Tibial nerve (tissue), 4 donors: ENCODE data around the gene GATC.

Experiments used
- EP300 ChIP-seq, 2 donors: sonication (generic); formaldehyde crosslinking; IDR thresholded peaks; one replicate each; pipeline ENCODE4 v1.6.1; 2017; ENCODE audit warnings: antibody characterized with exemption in 2 of 2, mild to moderate bottlenecking in 1 of 2
- POLR2A ChIP-seq, 2 donors: fragments of 450-650 bp; IDR thresholded peaks; one replicate each; pipeline ENCODE4 v1.6.1; 2017; ENCODE audit warnings: antibody characterized with exemption in 2 of 2, mild to moderate bottlenecking in 2 of 2, moderate library complexity in 2 of 2
- TF ChIP-seq, protein P1 (sequence below), 5 experiments: fragments of 200-600 bp in 3 of 5; fragments of 450-650 bp in 2 of 5; sonication (generic) in 3 of 5; IDR thresholded peaks; one replicate each; pipeline ENCODE4 v1.5.1; 2016 to 2019; ENCODE audit warnings: antibody characterized with exemption in 5 of 5, mild to moderate bottlenecking in 3 of 5, moderate library complexity in 2 of 5

DNA sequence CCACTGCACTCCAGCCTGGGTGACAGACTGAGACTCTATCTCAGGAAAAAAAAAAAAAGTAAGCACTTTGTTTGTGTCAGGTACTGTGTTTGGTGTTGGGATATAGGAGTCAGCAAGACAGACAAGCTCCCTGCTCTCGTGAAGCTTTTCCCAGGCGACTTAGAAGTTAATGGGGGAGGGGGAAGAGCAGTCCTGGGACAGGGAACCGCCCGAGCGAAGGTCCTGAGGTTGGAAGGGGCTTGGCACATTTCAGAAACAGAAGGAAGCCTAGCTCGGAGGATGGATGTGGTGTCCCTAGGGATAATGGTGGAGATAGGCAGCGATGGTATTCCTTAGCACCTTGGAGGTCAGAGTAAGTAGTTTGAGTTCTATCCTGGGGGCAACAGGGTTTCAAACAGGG, 16.9 kb upstream of the GATC start:
- TF ChIP-seq, protein P1, sequence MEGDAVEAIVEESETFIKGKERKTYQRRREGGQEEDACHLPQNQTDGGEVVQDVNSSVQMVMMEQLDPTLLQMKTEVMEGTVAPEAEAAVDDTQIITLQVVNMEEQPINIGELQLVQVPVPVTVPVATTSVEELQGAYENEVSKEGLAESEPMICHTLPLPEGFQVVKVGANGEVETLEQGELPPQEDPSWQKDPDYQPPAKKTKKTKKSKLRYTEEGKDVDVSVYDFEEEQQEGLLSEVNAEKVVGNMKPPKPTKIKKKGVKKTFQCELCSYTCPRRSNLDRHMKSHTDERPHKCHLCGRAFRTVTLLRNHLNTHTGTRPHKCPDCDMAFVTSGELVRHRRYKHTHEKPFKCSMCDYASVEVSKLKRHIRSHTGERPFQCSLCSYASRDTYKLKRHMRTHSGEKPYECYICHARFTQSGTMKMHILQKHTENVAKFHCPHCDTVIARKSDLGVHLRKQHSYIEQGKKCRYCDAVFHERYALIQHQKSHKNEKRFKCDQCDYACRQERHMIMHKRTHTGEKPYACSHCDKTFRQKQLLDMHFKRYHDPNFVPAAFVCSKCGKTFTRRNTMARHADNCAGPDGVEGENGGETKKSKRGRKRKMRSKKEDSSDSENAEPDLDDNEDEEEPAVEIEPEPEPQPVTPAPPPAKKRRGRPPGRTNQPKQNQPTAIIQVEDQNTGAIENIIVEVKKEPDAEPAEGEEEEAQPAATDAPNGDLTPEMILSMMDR (IDR thresholded peaks at IDR 0.05) = no peak
- no peak for TF ChIP-seq EP300 (IDR thresholded peaks at IDR 0.05)
- no peak for TF ChIP-seq POLR2A (IDR thresholded peaks at IDR 0.05)
